ENCODE data around the gene ACSM3. TPM values are rescaled to one million over a fixed set of nuclear protein-coding genes. Genes with fewer than 3 reads are reported as not detected.

ACSM3 gene
- total and polyA plus RNA-seq, 2 donors (not counting 3 experiments of a cell fraction or from before 2014, with no cell fraction given): 23.7 to 37.3 TPM

DNA sequence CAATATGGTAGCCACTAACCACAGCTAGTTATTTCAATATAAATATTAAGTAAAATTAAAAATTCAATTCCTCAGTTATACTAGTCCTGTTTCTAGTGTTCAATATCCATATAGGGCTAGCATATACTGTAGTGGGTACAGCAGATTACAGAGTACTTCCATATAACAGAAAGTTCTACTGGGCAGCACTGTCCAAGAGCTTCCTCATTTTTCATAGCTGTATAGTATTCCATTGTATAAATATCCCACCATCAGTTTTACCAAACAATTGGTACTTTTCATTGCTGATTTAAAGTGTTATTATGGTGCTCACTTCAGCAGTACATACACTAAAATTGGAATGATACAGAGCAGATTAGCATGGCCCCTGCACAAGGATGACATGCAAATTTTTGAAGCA is 20.4 kb downstream of the ACSM3 start:
- H3K9ac ChIP-seq (replicated peaks; ENCODE audit: extremely low read depth, insufficient read depth, low read length): no peak overlapping the region
- no peak for FAIRE-seq
- no peaks in the 10 kb centered on the region for H4K20me1 ChIP-seq (replicated peaks; ENCODE audit: control insufficient read depth, extremely low read depth, insufficient read depth, low read length)
- no peaks in the 10 kb centered on the region for H3K27me3 ChIP-seq (ENCODE audit: control insufficient read depth in 2 of 2, insufficient read depth in 2 of 2, low read length in 2 of 2)
- ChIA-PET CTCF (no interaction called here), POLR2A (no interaction called here)
- dilution Hi-C loops (cut with MboI; ENCODE audit: extremely low pct_ligation_motif_present, low sequenced_read_pairs) (no loop called here), intact Hi-C loops (cut with micrococcal nuclease) (no loop called here)
- BruUV-seq (replicated peaks): no TSS peak
- H3K4me3 ChIP-seq (replicated peaks in 1 of 3; ENCODE audit: insufficient read depth in 1 of 3, low read depth in 1 of 3, low read length in 3 of 3): no peak overlapping the region
- no peaks in the 10 kb centered on the region for H3K9me3 ChIP-seq (replicated peaks; ENCODE audit: control insufficient read depth, insufficient read depth, low read length)
- no peaks in the 10 kb centered on the region for H3K4me1 ChIP-seq (ENCODE audit: control insufficient read depth, extremely low read depth, insufficient read depth, low read length)
- no peak overlapping the region for H3K27ac ChIP-seq (ENCODE audit: insufficient read depth, low read depth, low read length)
- H3K9me1 ChIP-seq (replicated peaks; ENCODE audit: control insufficient read depth, extremely low read depth, insufficient read depth, low read length): no peaks in the 10 kb centered on the region
- H3K79me2 ChIP-seq (ENCODE audit: control insufficient read depth, insufficient read depth, low read length): no peaks in the 10 kb centered on the region
- no peak for DNase-seq (ENCODE audit: low read depth, low spot score)
- H2AFZ ChIP-seq (ENCODE audit: low read depth, low read length): no peak overlapping the region
- no peak for TF ChIP-seq JUN (IDR thresholded peaks at IDR 0.05; ENCODE audit: borderline replicate concordance, insufficient read depth, insufficient read length, low read depth)
- no peak for TF ChIP-seq POLR2AphosphoS5 (IDR thresholded peaks at IDR 0.05; ENCODE audit: insufficient read depth, low read depth, low read length)
- TF ChIP-seq, protein P1, sequence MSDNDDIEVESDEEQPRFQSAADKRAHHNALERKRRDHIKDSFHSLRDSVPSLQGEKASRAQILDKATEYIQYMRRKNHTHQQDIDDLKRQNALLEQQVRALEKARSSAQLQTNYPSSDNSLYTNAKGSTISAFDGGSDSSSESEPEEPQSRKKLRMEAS (IDR thresholded peaks at IDR 0.05; ENCODE audit: insufficient read depth, insufficient read length): no peak
- no peak for TF ChIP-seq EZH2 (IDR thresholded peaks at IDR 0.05; ENCODE audit: borderline replicate concordance, low read depth, low read length, severe bottlenecking)
- no peak for TF ChIP-seq MYC (IDR thresholded peaks at IDR 0.05; ENCODE audit: low read depth, low read length)
- TF ChIP-seq FOS (IDR thresholded peaks at IDR 0.05; ENCODE audit: borderline replicate concordance, insufficient read depth, low read length): no peak
- TF ChIP-seq, protein P2, sequence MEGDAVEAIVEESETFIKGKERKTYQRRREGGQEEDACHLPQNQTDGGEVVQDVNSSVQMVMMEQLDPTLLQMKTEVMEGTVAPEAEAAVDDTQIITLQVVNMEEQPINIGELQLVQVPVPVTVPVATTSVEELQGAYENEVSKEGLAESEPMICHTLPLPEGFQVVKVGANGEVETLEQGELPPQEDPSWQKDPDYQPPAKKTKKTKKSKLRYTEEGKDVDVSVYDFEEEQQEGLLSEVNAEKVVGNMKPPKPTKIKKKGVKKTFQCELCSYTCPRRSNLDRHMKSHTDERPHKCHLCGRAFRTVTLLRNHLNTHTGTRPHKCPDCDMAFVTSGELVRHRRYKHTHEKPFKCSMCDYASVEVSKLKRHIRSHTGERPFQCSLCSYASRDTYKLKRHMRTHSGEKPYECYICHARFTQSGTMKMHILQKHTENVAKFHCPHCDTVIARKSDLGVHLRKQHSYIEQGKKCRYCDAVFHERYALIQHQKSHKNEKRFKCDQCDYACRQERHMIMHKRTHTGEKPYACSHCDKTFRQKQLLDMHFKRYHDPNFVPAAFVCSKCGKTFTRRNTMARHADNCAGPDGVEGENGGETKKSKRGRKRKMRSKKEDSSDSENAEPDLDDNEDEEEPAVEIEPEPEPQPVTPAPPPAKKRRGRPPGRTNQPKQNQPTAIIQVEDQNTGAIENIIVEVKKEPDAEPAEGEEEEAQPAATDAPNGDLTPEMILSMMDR (IDR thresholded peaks at IDR 0.05; ENCODE audit: extremely low read depth in 1 of 2, insufficient read depth in 1 of 2, low read depth in 1 of 2, low read length in 2 of 2): no peak
- no peak for TF ChIP-seq GATA2 (IDR thresholded peaks at IDR 0.05; ENCODE audit: insufficient read depth, insufficient read length, low read depth, low read length)
- no peak for TF ChIP-seq POLR2A (IDR thresholded peaks at IDR 0.05; ENCODE audit: low read depth, low read length)
- no peaks in the 10 kb centered on the region for H3K36me3 ChIP-seq (ENCODE audit: control insufficient read depth in 2 of 2, extremely low read depth in 1 of 2, insufficient read depth in 2 of 2, low read length in 2 of 2)
- H3K4me2 ChIP-seq (ENCODE audit: insufficient read depth, low read length): no peak overlapping the region

All from endothelial cell of umbilical vein (primary cell).